HL-60/S4 treated with retinoic acid at 250 ng/mL for 4 days and 3 days (cell line): ENCODE measurements around the gene LCLAT1.
"Not testable (repeated sequence)": the region's sequence is repeated elsewhere in the genome, so short reads cannot be mapped to it uniquely, and the experiment has no call there.

Source experiments
- in situ Hi-C: fragments of 300-500 bp; cut with MboI; formaldehyde crosslinking; loops from 2 replicates; pipeline ENCODE4 v1.7.0; 2022; ENCODE audit warnings: low sequenced_read_pairs

Gene LCLAT1

GRCh38 chr2:30453498-30453897 lies 6.5 kb downstream of the LCLAT1 start:
- in situ Hi-C loops: no loop called here

GRCh38 chr2:30454571-30454970 lies 7.5 kb downstream of the LCLAT1 start:
- in situ Hi-C loops: no loop called here

GRCh38 chr2:30455114-30455738 lies 8.2 kb downstream of the LCLAT1 start:
- in situ Hi-C loops: no loop called here

- in situ Hi-C loops: no loop called here
These were observed 9.1 kb downstream of the LCLAT1 start for GRCh38 chr2:30456106-30456505.

- in situ Hi-C loops: no loop called here
These were observed 9.5 kb downstream of the LCLAT1 start for GRCh38 chr2:30456579-30456978.

GRCh38 chr2:30457296-30457695 lies 10.2 kb downstream of the LCLAT1 start:
- in situ Hi-C loops: no loop called here

GRCh38 chr2:30459140-30459539 lies 12.1 kb downstream of the LCLAT1 start:
- in situ Hi-C loops: no loop called here

GRCh38 chr2:30462131-30462857 lies 15.2 kb downstream of the LCLAT1 start:
- in situ Hi-C loops: no loop called here

- in situ Hi-C loops: no loop called here
These were observed 16.5 kb downstream of the LCLAT1 start for GRCh38 chr2:30463535-30463934.

- in situ Hi-C loops: no loop called here
These were observed 17.6 kb downstream of the LCLAT1 start for GRCh38 chr2:30464544-30465170.

GRCh38 chr2:30465171-30465545 lies 18.1 kb downstream of the LCLAT1 start:
- in situ Hi-C loops: no loop called here

- in situ Hi-C loops: no loop called here
These were observed 19.2 kb downstream of the LCLAT1 start for GRCh38 chr2:30466216-30466615.

- in situ Hi-C loops: not testable (repeated sequence)
These were observed 20.2 kb downstream of the LCLAT1 start for GRCh38 chr2:30467062-30467826.

- in situ Hi-C loops: no loop called here
These were observed 23.4 kb downstream of the LCLAT1 start for GRCh38 chr2:30470426-30470825.

GRCh38 chr2:30472326-30472725 lies 25.3 kb downstream of the LCLAT1 start:
- in situ Hi-C loops: no loop called here

GRCh38 chr2:30475542-30475941 lies 28.5 kb downstream of the LCLAT1 start:
- in situ Hi-C loops: no loop called here

GRCh38 chr2:30476636-30477035 lies 29.6 kb downstream of the LCLAT1 start:
- in situ Hi-C loops: no loop called here

- in situ Hi-C loops: no loop called here
These were observed 33.8 kb downstream of the LCLAT1 start for GRCh38 chr2:30480703-30481322.

- in situ Hi-C loops: no loop called here
These were observed 34.3 kb downstream of the LCLAT1 start for GRCh38 chr2:30481323-30481800.

GRCh38 chr2:30482011-30482410 lies 35.0 kb downstream of the LCLAT1 start:
- in situ Hi-C loops: no loop called here

GRCh38 chr2:30484145-30484544 lies 37.1 kb downstream of the LCLAT1 start:
- in situ Hi-C loops: no loop called here
